HEK293 (cell line): ENCODE data around the gene AKT3.

Experiments used
- CTCF ChIP-seq: fragments of 450-650 bp; formaldehyde crosslinking; IDR thresholded peaks from 2 replicates; pipeline ENCODE4 v1.5.1; 2016; ENCODE audit warnings: missing biosample characterization, missing genetic modification characterization
- ZNF555 ChIP-seq: fragments of 450-650 bp; formaldehyde crosslinking; conservative IDR thresholded peaks from 2 replicates; pipeline ENCODE4 v1.5.1; 2017; ENCODE audit warnings: missing biosample characterization, mild to moderate bottlenecking, missing genetic modification characterization, inconsistent platforms

- TF ChIP-seq CTCF (tag by site-specific recombination): no peak
- TF ChIP-seq ZNF555 (tag by site-specific recombination): no peak
These were observed 244.4 kb downstream of the AKT3 start for GRCh38 chr1:243605604-243606003.
